GM12878 (cell line): Measurements from ENCODE around the gene CNGA1. TPM values are rescaled to one million over a fixed set of nuclear protein-coding genes. Genes with fewer than 3 reads are reported as not detected.

Experiments
- ATAC-seq: fragments of 200-7000 bp; cut with Tn5 transposase; 3 replicates; pipeline ENCODE4 v1.9.1; 2020; ENCODE audit warnings: mild to moderate bottlenecking, moderate library complexity
- BruUV-seq: library from RNA; stranded (reverse); fragments of 400-500 nt; replicated peaks from 2 replicates; lab custom pipeline; 2021; lab: Mats Ljungman, UMichigan
- CTCF ChIA-PET: fragments of 300-600 bp; sonication (Branson Sonifier 250); formaldehyde crosslinking; extraction: SDS; loops from one replicate; lab custom pipeline; 2021; ENCODE audit warnings: inconsistent platforms; lab: Yijun Ruan, JAX
- POLR2A ChIA-PET: fragments of 350-600 bp; formaldehyde crosslinking; extraction: SDS; loops from one replicate; lab custom pipeline; 2021; ENCODE audit warnings: inconsistent platforms; lab: Charles Lee
- RAD21 ChIA-PET: fragments of 300-600 bp; sonication (Branson Sonifier 250); formaldehyde crosslinking; loops from one replicate; lab custom pipeline; 2023; ENCODE audit warnings: antibody characterized with exemption; ENCODE audit not compliant: unreplicated experiment; lab: Charles Lee
- SMC1A ChIA-PET: fragments of 300-600 bp; sonication (Branson Sonifier 250); formaldehyde crosslinking; loops from one replicate; lab custom pipeline; 2023; ENCODE audit not compliant: unreplicated experiment, uncharacterized antibody; lab: Charles Lee
- DNase-seq: peaks from one replicate; pipeline ENCODE4 v3.0.0-alpha.2; 2011; ENCODE audit warnings: low read depth, low spot score
- FAIRE-seq: peaks from 3 replicates; lab custom pipeline; 2011; peaks lifted over from hg19 to GRCh38; lab: Jason Lieb, UNC
- H2AFZ ChIP-seq: 2 replicates; pipeline ENCODE4 v1.6.0; 2011; ENCODE audit warnings: low read depth, low read length, control low read depth; ENCODE audit not compliant: control insufficient read depth
- H3K27ac ChIP-seq: 2 replicates; pipeline ENCODE4 v1.5.1; 2011; ENCODE audit warnings: control low read depth; ENCODE audit not compliant: control insufficient read depth, insufficient read depth
- H3K27me3 ChIP-seq, 2 experiments: replicated peaks in 1 of 2; 2 replicates each; pipeline versions ENCODE4 v1.6.0 to v1.6.1; 2011; ENCODE audit warnings: low read length in 1 of 2; ENCODE audit not compliant: control insufficient read depth in 2 of 2, insufficient read depth in 2 of 2
- H3K36me3 ChIP-seq, 2 experiments: 2 replicates each; pipeline ENCODE4 v1.5.1; 2011; ENCODE audit warnings: low read length in 1 of 2; ENCODE audit not compliant: control insufficient read depth in 2 of 2, insufficient read depth in 2 of 2
- H3K4me1 ChIP-seq: 2 replicates; pipeline ENCODE4 v1.6.1; 2011; ENCODE audit warnings: mild to moderate bottlenecking, low read length, moderate library complexity, mixed read lengths; ENCODE audit not compliant: control insufficient read depth, insufficient read depth
- H3K4me2 ChIP-seq: 2 replicates; pipeline ENCODE4 v1.6.0; 2011; ENCODE audit warnings: control low read depth; ENCODE audit not compliant: control insufficient read depth, insufficient read depth
- H3K4me3 ChIP-seq: fragments of 200-600 bp; sonication (generic); 2 replicates; pipeline ENCODE4 v1.5.1; 2016
- H3K79me2 ChIP-seq: 2 replicates; pipeline ENCODE4 v1.6.0; 2011; ENCODE audit warnings: low read length; ENCODE audit not compliant: control insufficient read depth, insufficient read depth
- H3K9ac ChIP-seq: 2 replicates; pipeline ENCODE4 v1.8.0; 2011; ENCODE audit warnings: low read length, control low read depth, mixed read lengths; ENCODE audit not compliant: control insufficient read depth, insufficient read depth
- H3K9me3 ChIP-seq: replicated peaks from 3 replicates; pipeline ENCODE4 v1.5.1; 2011; ENCODE audit warnings: mild to moderate bottlenecking, low read length; ENCODE audit not compliant: control insufficient read depth, insufficient read depth
- H4K20me1 ChIP-seq: 2 replicates; pipeline ENCODE4 v1.6.0; 2011; ENCODE audit not compliant: control insufficient read depth, insufficient read depth
- BMI1 ChIP-seq: fragments of 450-650 bp; IDR thresholded peaks from 2 replicates; pipeline ENCODE4 v1.6.1; 2016; ENCODE audit warnings: mild to moderate bottlenecking, moderate library complexity, borderline replicate concordance
- BRCA1 ChIP-seq: IDR thresholded peaks from 2 replicates; pipeline ENCODE4 v1.6.1; 2011; ENCODE audit warnings: low read depth, low read length, improper control_type of control experiment
- CEBPZ ChIP-seq: fragments of 150-350 bp; IDR thresholded peaks from 2 replicates; pipeline ENCODE4 v1.6.1; 2016; ENCODE audit warnings: low read depth, low read length
- CHD4 ChIP-seq: fragments of 200-600 bp; sonication (generic); IDR thresholded peaks from 2 replicates; pipeline ENCODE4 v1.6.1; 2016; ENCODE audit warnings: mild to moderate bottlenecking
- EED ChIP-seq: sonication (generic); IDR thresholded peaks from 2 replicates; pipeline ENCODE4 v1.6.1; 2016; ENCODE audit warnings: antibody characterized with exemption, low read depth
- EGR1 ChIP-seq, 2 experiments: IDR thresholded peaks; 1 replicate in 1 of 2; 2 replicates in 1 of 2; pipeline ENCODE4 v1.6.1; 2011 to 2012; ENCODE audit warnings: low read depth in 2 of 2, low read length in 2 of 2, borderline replicate concordance in 1 of 2, mild to moderate bottlenecking in 1 of 2, moderate library complexity in 1 of 2
- FOXK2 ChIP-seq: fragments of 450-650 bp; IDR thresholded peaks from 2 replicates; pipeline ENCODE4 v1.6.1; 2017; ENCODE audit warnings: mild to moderate bottlenecking, moderate library complexity
- HDGF ChIP-seq: fragments of 450-650 bp; IDR thresholded peaks from 2 replicates; pipeline ENCODE4 v1.6.1; 2016; ENCODE audit warnings: antibody characterized with exemption
- IRF3 ChIP-seq: fragments of 450-650 bp; IDR thresholded peaks from 2 replicates; pipeline ENCODE4 v1.6.1; 2014; ENCODE audit warnings: mild to moderate bottlenecking
- KAT2A ChIP-seq: conservative IDR thresholded peaks from 2 replicates; pipeline ENCODE4 v1.6.1; 2011; ENCODE audit warnings: low read depth, low read length; ENCODE audit not compliant: control insufficient read depth
- LARP7 ChIP-seq: fragments of 450-650 bp; IDR thresholded peaks from 2 replicates; pipeline ENCODE4 v1.6.1; 2017; ENCODE audit warnings: mild to moderate bottlenecking
- MEF2A ChIP-seq: IDR thresholded peaks from 2 replicates; pipeline ENCODE4 v1.6.1; 2011; ENCODE audit warnings: low read depth, mild to moderate bottlenecking, low read length, moderate library complexity; ENCODE audit not compliant: insufficient read depth
- PAX5 ChIP-seq: IDR thresholded peaks from 2 replicates; pipeline ENCODE4 v1.6.1; 2011; ENCODE audit warnings: low read depth, low read length, borderline replicate concordance
- RCOR1 ChIP-seq: conservative IDR thresholded peaks from 2 replicates; pipeline ENCODE4 v1.6.1; 2012; ENCODE audit warnings: low read depth, low read length, improper control_type of control experiment
- SP1 ChIP-seq: IDR thresholded peaks from one replicate; pipeline ENCODE4 v1.6.1; 2011; ENCODE audit warnings: low read depth, low read length
- TARDBP ChIP-seq: IDR thresholded peaks from 2 replicates; pipeline ENCODE4 v1.6.1; 2016; ENCODE audit warnings: borderline replicate concordance
- USF2 ChIP-seq: IDR thresholded peaks from 2 replicates; pipeline ENCODE4 v1.6.1; 2011; ENCODE audit warnings: low read depth, low read length, improper control_type of control experiment, borderline replicate concordance
- YBX1 ChIP-seq: fragments of 450-650 bp; IDR thresholded peaks from 2 replicates; pipeline ENCODE4 v1.6.1; 2016; ENCODE audit warnings: antibody characterized with exemption
- YY1 ChIP-seq: IDR thresholded peaks from 2 replicates; pipeline ENCODE4 v1.6.1; 2011; ENCODE audit warnings: low read depth, mild to moderate bottlenecking, low read length
- ZSCAN29 ChIP-seq: fragments of 450-650 bp; IDR thresholded peaks from 2 replicates; pipeline ENCODE4 v1.6.1; 2017; ENCODE audit warnings: mild to moderate bottlenecking, moderate library complexity
- WGBS: methylation state at CpG from one replicate; pipeline ENCODE4 v1.1.6; 2016; ENCODE audit warnings: low lambda C conversion rate; ENCODE audit not compliant: insufficient replicate concordance, insufficient coverage; ENCODE audit errors: missing lambda C conversion rate; 5-methylcytosine and 5-hydroxymethylcytosine counted together
- in situ Hi-C: fragments of 300-500 bp; cut with MboI; formaldehyde crosslinking; loops from 9 replicates; pipeline ENCODE4 v1.14.3; 2018; ENCODE audit warnings: mixed read lengths
- intact Hi-C: fragments of 100-400 bp; cut with micrococcal nuclease; formaldehyde crosslinking; loops from one replicate; pipeline ENCODE4 v1.14.2; 2022; ENCODE audit not compliant: unreplicated experiment
- polyA plus RNA-seq, 11 experiments: library from polyadenylated mRNA; depleted of rRNA in 4 of 11; unstranded in 6 of 11; stranded (reverse) in 5 of 11; fragments of >200 nt; fragmentation: Nextera tagmentation in 4 of 11; fragmentation: Illumina TruSeq in 1 of 11; extraction: Ambion mirVana in 4 of 11; extraction: Trizol in 1 of 11; gene quantifications; 1 replicate in 1 of 11; 2 replicates in 10 of 11; pipeline versions ENCODE4 v1.2.1 to v1.2.3, GENCODE V29; 2011 to 2016; ENCODE audit warnings: inconsistent platforms in 2 of 11, missing spikeins in 2 of 11, low read depth in 1 of 11
- total RNA-seq, 4 experiments: library from RNA; depleted of rRNA in 3 of 4; stranded (reverse); fragments of >200 nt in 3 of 4; fragmentation: Illumina TruSeq in 1 of 4; extraction: Trizol in 1 of 4; gene quantifications; 2 replicates each; pipeline versions ENCODE4 v1.2.1 to v1.2.3, GENCODE V29; 2013 to 2021

The CNGA1 gene
- total and polyA plus RNA-seq, 10 of the 15 experiments (the other 5 are each of a cell fraction or from before 2014, with no cell fraction given), result 0.38 to 14.2 (median 5.1) TPM

GRCh38 chr4:48022192-48022799 is 5.8 kb upstream of the CNGA1 start (continued):
- TF ChIP-seq CEBPZ (no peak), RCOR1 (no peak)

GRCh38 chr4:48021100-48021499 is 4.6 kb upstream of the CNGA1 start:
- intact Hi-C loops (no loop called here), in situ Hi-C loops (no loop called here)
- Histone ChIP-seq H3K9ac (no peak overlapping the region), H3K4me1 (no peaks in the 10 kb centered on the region), H2AFZ (no peak overlapping the region), H3K36me3 (no peaks in the 10 kb centered on the region), H3K9me3 (no peaks in the 10 kb centered on the region), H4K20me1 (no peaks in the 10 kb centered on the region), H3K79me2 (no peaks in the 10 kb centered on the region), H3K27me3 (no peaks in the 10 kb centered on the region; a peak in 1 of 4 replicates), H3K27ac (no peak overlapping the region), H3K4me3 (no peak overlapping the region), H3K4me2 (no peak overlapping the region)
- ATAC-seq (no peak), DNase-seq (no peak), FAIRE-seq (no peak)
- SMC1A ChIA-PET, result interaction anchor here (2.0 to 3.5 kb wide), 2 partner anchors 8 to 12 kb away, joined by 13 to 19 read pairs; no protein-coding TSS in a partner anchor
- POLR2A ChIA-PET, result no interaction called here
- BruUV-seq, result no TSS peak
- WGBS, result 0% methylated on average over 1 of the region's 1 CpG
- CTCF ChIA-PET, result interaction anchor here (3.7 kb wide), 1 partner anchor 18 kb away, joined by 26 read pairs; no protein-coding TSS in a partner anchor
- RAD21 ChIA-PET, result no interaction called here
- TF ChIP-seq HDGF (no peak), EGR1 (IDR thresholded peaks at IDR 0.05; ENCODE audit: borderline replicate concordance in 1 of 2, low read depth in 2 of 2, low read length in 2 of 2) (no peak), USF2 (no peak), MEF2A (no peak), LARP7 (no peak), IRF3 (no peak), EED (no peak), BMI1 (no peak), KAT2A (no peak), YBX1 (no peak), SP1 (no peak), ZSCAN29 (no peak), PAX5 (no peak), BRCA1 (no peak), FOXK2 (no peak), YY1 (no peak), CHD4 (no peak), TARDBP (no peak)
